ENCODE data around the gene GYG1.

GYG1 gene

DNA sequence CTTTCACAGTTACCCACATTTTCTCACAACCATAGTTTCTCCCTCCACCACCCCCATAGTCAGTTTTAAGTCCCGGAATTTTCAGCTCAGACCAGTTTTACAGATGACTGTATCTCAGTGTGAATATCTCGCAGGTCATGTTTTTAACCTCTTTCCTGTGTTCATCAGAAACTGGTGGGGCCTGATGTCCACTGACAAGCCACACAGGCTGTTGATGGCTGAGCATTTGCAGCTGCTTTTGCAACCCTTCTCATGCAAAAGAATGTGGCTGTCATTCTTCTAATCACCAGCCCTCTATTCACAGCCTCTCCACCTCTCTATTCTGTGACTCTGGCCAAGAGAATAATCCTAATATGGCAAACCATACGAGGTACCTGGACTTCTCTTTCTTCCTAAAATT lies 8.5 kb downstream of the GYG1 start:
- H3K79me1 ChIP-seq (ENCODE audit: low read depth, low read length): no peaks in the 10 kb centered on the region
- H3K23ac ChIP-seq (ENCODE audit: low read depth, low read length, poor library complexity): no peak overlapping the region
- H3K27ac ChIP-seq (replicated peaks; ENCODE audit: low read length): no peak overlapping the region
- H3K18ac ChIP-seq (ENCODE audit: low read length): no peak overlapping the region
- H3K9ac ChIP-seq (ENCODE audit: low read depth, low read length, poor library complexity): no peak overlapping the region
- H4K8ac ChIP-seq (ENCODE audit: low read depth, low read length): no peak overlapping the region
- DNase-seq (ENCODE audit: low spot score): no peak
- H2BK5ac ChIP-seq (ENCODE audit: low read length): no peak overlapping the region
- H2AK5ac ChIP-seq (ENCODE audit: low read depth, low read length): no peak overlapping the region
- H3K14ac ChIP-seq (ENCODE audit: low read length): no peak overlapping the region
- no peak overlapping the region for H2BK12ac ChIP-seq (ENCODE audit: low read length)
- H3K4me2 ChIP-seq (ENCODE audit: insufficient read depth, low read length, poor library complexity, severe bottlenecking): no peak overlapping the region
- no peak overlapping the region for H3K4me3 ChIP-seq (ENCODE audit: low read length in 2 of 2)
- H4K91ac ChIP-seq (ENCODE audit: low read depth, low read length, poor library complexity): no peak overlapping the region
- no peak overlapping the region for H2AFZ ChIP-seq (ENCODE audit: low read length)
- no peaks in the 10 kb centered on the region for H3K9me3 ChIP-seq (replicated peaks in 1 of 2; ENCODE audit: control insufficient read depth in 2 of 2, insufficient read depth in 1 of 2, low read depth in 1 of 2, low read length in 2 of 2)
- peaks cover 0 to 3% of the 10 kb centered on the region in 2 donors for H3K36me3 ChIP-seq (replicated peaks in 1 of 2; ENCODE audit: control insufficient read depth in 2 of 2, insufficient read depth in 2 of 2, low read length in 2 of 2)
- H3K4me1 ChIP-seq (ENCODE audit: control insufficient read depth in 2 of 2, insufficient read depth in 1 of 2, low read depth in 1 of 2, low read length in 2 of 2): peaks cover 8 to 22% of the 10 kb centered on the region in 2 donors
- H2BK15ac ChIP-seq (ENCODE audit: low read length): no peak overlapping the region
- H3K4ac ChIP-seq (ENCODE audit: low read length): no peak overlapping the region
- no peaks in the 10 kb centered on the region for H3K27me3 ChIP-seq (ENCODE audit: control insufficient read depth in 3 of 3, insufficient read depth in 3 of 3, low read depth in 1 of 3, low read length in 3 of 3)
- H2BK120ac ChIP-seq (ENCODE audit: low read depth, low read length): no peak overlapping the region
- WGBS, 2 donors (ENCODE audit: extremely low coverage in 2 of 2, insufficient read length in 2 of 2, insufficient replicate concordance in 1 of 2): no CpG with 5 or more reads among the region's 3 CpGs

- peaks cover 0 to 3% of the 10 kb centered on the region in 2 donors for H3K36me3 ChIP-seq (replicated peaks in 1 of 2; ENCODE audit: control insufficient read depth in 2 of 2, insufficient read depth in 2 of 2, low read length in 2 of 2)
- no peak overlapping the region for H2BK5ac ChIP-seq (ENCODE audit: low read length)
- WGBS, 2 donors (ENCODE audit: extremely low coverage in 2 of 2, insufficient read length in 2 of 2, insufficient replicate concordance in 1 of 2): no CpG with 5 or more reads among the region's 3 CpGs
Observed at GRCh38 chr3:149000206-149000745, 8.9 kb downstream of the GYG1 start.

GRCh38 chr3:149001727-149002126 lies 10.4 kb downstream of the GYG1 start:
- no peak overlapping the region for H2AFZ ChIP-seq (ENCODE audit: low read length)
- no peak overlapping the region for H2BK12ac ChIP-seq (ENCODE audit: low read length)
- no peak overlapping the region for H2BK5ac ChIP-seq (ENCODE audit: low read length)
- H3K36me3 ChIP-seq (replicated peaks in 1 of 2; ENCODE audit: control insufficient read depth in 2 of 2, insufficient read depth in 2 of 2, low read length in 2 of 2): peaks cover 0 to 3% of the 10 kb centered on the region in 2 donors
- H3K4me2 ChIP-seq (ENCODE audit: insufficient read depth, low read length, poor library complexity, severe bottlenecking): no peak overlapping the region
- no peak overlapping the region for H2AK5ac ChIP-seq (ENCODE audit: low read depth, low read length)
- H4K8ac ChIP-seq (ENCODE audit: low read depth, low read length): no peak overlapping the region
- H3K4me1 ChIP-seq (ENCODE audit: control insufficient read depth in 2 of 2, insufficient read depth in 1 of 2, low read depth in 1 of 2, low read length in 2 of 2): peaks cover 8 to 21% of the 10 kb centered on the region in 2 donors
- no peak overlapping the region for H3K14ac ChIP-seq (ENCODE audit: low read length)
- no peak overlapping the region for H3K9ac ChIP-seq (ENCODE audit: low read depth, low read length, poor library complexity)
- no peak overlapping the region for H3K4me3 ChIP-seq (ENCODE audit: low read length in 2 of 2)
- no peak overlapping the region for H2BK15ac ChIP-seq (ENCODE audit: low read length)
- no peak overlapping the region for H4K91ac ChIP-seq (ENCODE audit: low read depth, low read length, poor library complexity)
- no peak overlapping the region for H3K18ac ChIP-seq (ENCODE audit: low read length)
- H3K27me3 ChIP-seq (ENCODE audit: control insufficient read depth in 3 of 3, insufficient read depth in 3 of 3, low read depth in 1 of 3, low read length in 3 of 3): no peaks in the 10 kb centered on the region
- no peak overlapping the region for H2BK120ac ChIP-seq (ENCODE audit: low read depth, low read length)
- H3K27ac ChIP-seq (replicated peaks; ENCODE audit: low read length): no peak overlapping the region
- H3K23ac ChIP-seq (ENCODE audit: low read depth, low read length, poor library complexity): no peak overlapping the region
- no CpG with 5 or more reads among the region's 3 CpGs for WGBS, 2 donors (ENCODE audit: extremely low coverage in 2 of 2, insufficient read length in 2 of 2, insufficient replicate concordance in 1 of 2)
- no peaks in the 10 kb centered on the region for H3K9me3 ChIP-seq (replicated peaks in 1 of 2; ENCODE audit: control insufficient read depth in 2 of 2, insufficient read depth in 1 of 2, low read depth in 1 of 2, low read length in 2 of 2)
- H3K4ac ChIP-seq (ENCODE audit: low read length): no peak overlapping the region
- no peaks in the 10 kb centered on the region for H3K79me1 ChIP-seq (ENCODE audit: low read depth, low read length)
- no peak for DNase-seq (ENCODE audit: low spot score)

More at GRCh38 chr3:149000206-149000745, 8.9 kb downstream of the GYG1 start:
- Histone ChIP-seq H3K27ac (replicated peaks; ENCODE audit: low read length) (no peak overlapping the region), H3K4me3 (ENCODE audit: low read length in 2 of 2) (no peak overlapping the region), H2AFZ (ENCODE audit: low read length) (no peak overlapping the region), H3K9ac (ENCODE audit: low read depth, low read length, poor library complexity) (no peak overlapping the region), H2BK15ac (ENCODE audit: low read length) (no peak overlapping the region), H3K23ac (ENCODE audit: low read depth, low read length, poor library complexity) (no peak overlapping the region), H3K4me1 (ENCODE audit: control insufficient read depth in 2 of 2, insufficient read depth in 1 of 2, low read depth in 1 of 2, low read length in 2 of 2) (peaks cover 8 to 23% of the 10 kb centered on the region in 2 donors), H4K8ac (ENCODE audit: low read depth, low read length) (no peak overlapping the region), H3K18ac (ENCODE audit: low read length) (no peak overlapping the region), H3K4me2 (ENCODE audit: insufficient read depth, low read length, poor library complexity, severe bottlenecking) (no peak overlapping the region), H3K14ac (ENCODE audit: low read length) (no peak overlapping the region), H3K4ac (ENCODE audit: low read length) (no peak overlapping the region), H2AK5ac (ENCODE audit: low read depth, low read length) (no peak overlapping the region), H4K91ac (ENCODE audit: low read depth, low read length, poor library complexity) (no peak overlapping the region), H3K79me1 (ENCODE audit: low read depth, low read length) (no peaks in the 10 kb centered on the region), H3K9me3 (replicated peaks in 1 of 2; ENCODE audit: control insufficient read depth in 2 of 2, insufficient read depth in 1 of 2, low read depth in 1 of 2, low read length in 2 of 2) (no peaks in the 10 kb centered on the region), H2BK120ac (ENCODE audit: low read depth, low read length) (no peak overlapping the region), H3K27me3 (ENCODE audit: control insufficient read depth in 3 of 3, insufficient read depth in 3 of 3, low read depth in 1 of 3, low read length in 3 of 3) (no peaks in the 10 kb centered on the region), H2BK12ac (ENCODE audit: low read length) (no peak overlapping the region)
- DNase-seq (ENCODE audit: low spot score): no peak

GRCh38 chr3:149003653-149004305 lies 12.4 kb downstream of the GYG1 start:
- Histone ChIP-seq H3K9ac (ENCODE audit: low read depth, low read length, poor library complexity) (no peak overlapping the region), H3K4me1 (ENCODE audit: control insufficient read depth in 2 of 2, insufficient read depth in 1 of 2, low read depth in 1 of 2, low read length in 2 of 2) (peaks cover 8 to 14% of the 10 kb centered on the region in 2 donors), H3K23ac (ENCODE audit: low read depth, low read length, poor library complexity) (no peak overlapping the region), H4K8ac (ENCODE audit: low read depth, low read length) (no peak overlapping the region), H3K18ac (ENCODE audit: low read length) (no peak overlapping the region), H3K9me3 (replicated peaks in 1 of 2; ENCODE audit: control insufficient read depth in 2 of 2, insufficient read depth in 1 of 2, low read depth in 1 of 2, low read length in 2 of 2) (no peaks in the 10 kb centered on the region), H3K4me2 (ENCODE audit: insufficient read depth, low read length, poor library complexity, severe bottlenecking) (no peak overlapping the region), H2BK5ac (ENCODE audit: low read length) (no peak overlapping the region), H3K36me3 (replicated peaks in 1 of 2; ENCODE audit: control insufficient read depth in 2 of 2, insufficient read depth in 2 of 2, low read length in 2 of 2) (peaks cover 0 to 1% of the 10 kb centered on the region in 2 donors), H2AFZ (ENCODE audit: low read length) (no peak overlapping the region), H4K91ac (ENCODE audit: low read depth, low read length, poor library complexity) (no peak overlapping the region), H3K4ac (ENCODE audit: low read length) (no peak overlapping the region), H3K14ac (ENCODE audit: low read length) (no peak overlapping the region), H3K27me3 (ENCODE audit: control insufficient read depth in 3 of 3, insufficient read depth in 3 of 3, low read depth in 1 of 3, low read length in 3 of 3) (no peaks in the 10 kb centered on the region), H2BK12ac (ENCODE audit: low read length) (no peak overlapping the region), H3K79me1 (ENCODE audit: low read depth, low read length) (no peaks in the 10 kb centered on the region), H2BK120ac (ENCODE audit: low read depth, low read length) (no peak overlapping the region), H2BK15ac (ENCODE audit: low read length) (no peak overlapping the region), H3K27ac (replicated peaks; ENCODE audit: low read length) (no peak overlapping the region), H2AK5ac (ENCODE audit: low read depth, low read length) (no peak overlapping the region), H3K4me3 (ENCODE audit: low read length in 2 of 2) (no peak overlapping the region)
- WGBS, 2 donors (ENCODE audit: extremely low coverage in 2 of 2, insufficient read length in 2 of 2, insufficient replicate concordance in 1 of 2): no CpG with 5 or more reads among the region's 6 CpGs
- DNase-seq (ENCODE audit: low spot score): no peak
